ENCODE data around the gene GPR83. TPM values are rescaled to one million over a fixed set of nuclear protein-coding genes. Genes with fewer than 3 reads are reported as not detected.
"Not testable (repeated sequence)": the region's sequence is repeated elsewhere in the genome, so short reads cannot be mapped to it uniquely, and the experiment has no call there.

GPR83 gene
- total and polyA plus RNA-seq, 4 donors, result 0.01 to 0.14 (median 0.07) TPM

- not testable (repeated sequence) for H3K36me3 ChIP-seq (ENCODE audit: control insufficient read depth in 4 of 4, insufficient read depth in 3 of 4, low read depth in 1 of 4, low read length in 3 of 4); H3K4me1 ChIP-seq (ENCODE audit: control insufficient read depth in 4 of 4, insufficient read depth in 4 of 4, low read length in 3 of 4); H3K9ac ChIP-seq (ENCODE audit: low read depth in 1 of 2, low read length in 2 of 2); H3K4me3 ChIP-seq (ENCODE audit: low read depth in 1 of 3, low read length in 3 of 3); H3K27me3 ChIP-seq (ENCODE audit: control insufficient read depth in 4 of 4, insufficient read depth in 4 of 4, low read length in 3 of 4); H3K27ac ChIP-seq (ENCODE audit: low read depth in 1 of 2, low read length in 2 of 2); H3K9me3 ChIP-seq (ENCODE audit: control insufficient read depth in 4 of 4, low read length in 3 of 4); DNase-seq (ENCODE audit: low spot score)
- 76% methylated on average over 8 of the region's 8 CpGs for WGBS
Measured at GRCh38 chr11:94346311-94346710, 54.9 kb downstream of the GPR83 start.

GRCh38 chr11:94343495-94343894 lies 57.7 kb downstream of the GPR83 start:
- 84% methylated on average over 1 of the region's 1 CpG for WGBS
- H3K4me1 ChIP-seq (ENCODE audit: control insufficient read depth in 4 of 4, insufficient read depth in 4 of 4, low read length in 3 of 4), result no peaks in the 10 kb centered on the region
- DNase-seq (ENCODE audit: low spot score), result no peak
- no peak overlapping the region for H3K9ac ChIP-seq (ENCODE audit: low read depth in 1 of 2, low read length in 2 of 2)
- H3K36me3 ChIP-seq (ENCODE audit: control insufficient read depth in 4 of 4, insufficient read depth in 3 of 4, low read depth in 1 of 4, low read length in 3 of 4), result no peaks in the 10 kb centered on the region
- TF ChIP-seq EGR1 (IDR thresholded peaks at IDR 0.05; ENCODE audit: low read depth in 2 of 2) (no peak), JUND (IDR thresholded peaks at IDR 0.05) (no peak), GABPA (IDR thresholded peaks at IDR 0.05 in 1 of 2, conservative IDR thresholded peaks at IDR 0.05 in 1 of 2) (no peak), SP1 (IDR thresholded peaks at IDR 0.05) (no peak), FOXA1 (IDR thresholded peaks at IDR 0.05) (no peak), TAF1 (conservative IDR thresholded peaks at IDR 0.05) (no peak), NR2F2 (IDR thresholded peaks at IDR 0.05) (no peak), YY1 (IDR thresholded peaks at IDR 0.05) (no peak), FOXA2 (IDR thresholded peaks at IDR 0.05) (no peak), ATF3 (IDR thresholded peaks at IDR 0.05) (no peak)
- TF ChIP-seq, protein P1, sequence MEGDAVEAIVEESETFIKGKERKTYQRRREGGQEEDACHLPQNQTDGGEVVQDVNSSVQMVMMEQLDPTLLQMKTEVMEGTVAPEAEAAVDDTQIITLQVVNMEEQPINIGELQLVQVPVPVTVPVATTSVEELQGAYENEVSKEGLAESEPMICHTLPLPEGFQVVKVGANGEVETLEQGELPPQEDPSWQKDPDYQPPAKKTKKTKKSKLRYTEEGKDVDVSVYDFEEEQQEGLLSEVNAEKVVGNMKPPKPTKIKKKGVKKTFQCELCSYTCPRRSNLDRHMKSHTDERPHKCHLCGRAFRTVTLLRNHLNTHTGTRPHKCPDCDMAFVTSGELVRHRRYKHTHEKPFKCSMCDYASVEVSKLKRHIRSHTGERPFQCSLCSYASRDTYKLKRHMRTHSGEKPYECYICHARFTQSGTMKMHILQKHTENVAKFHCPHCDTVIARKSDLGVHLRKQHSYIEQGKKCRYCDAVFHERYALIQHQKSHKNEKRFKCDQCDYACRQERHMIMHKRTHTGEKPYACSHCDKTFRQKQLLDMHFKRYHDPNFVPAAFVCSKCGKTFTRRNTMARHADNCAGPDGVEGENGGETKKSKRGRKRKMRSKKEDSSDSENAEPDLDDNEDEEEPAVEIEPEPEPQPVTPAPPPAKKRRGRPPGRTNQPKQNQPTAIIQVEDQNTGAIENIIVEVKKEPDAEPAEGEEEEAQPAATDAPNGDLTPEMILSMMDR (IDR thresholded peaks at IDR 0.05; ENCODE audit: low read depth, low read length, missing input control), result no peak
- no peaks in the 10 kb centered on the region for H3K27me3 ChIP-seq (ENCODE audit: control insufficient read depth in 4 of 4, insufficient read depth in 4 of 4, low read length in 3 of 4)
- H3K4me3 ChIP-seq (ENCODE audit: low read depth in 1 of 3, low read length in 3 of 3), result no peak overlapping the region
- no peaks in the 10 kb centered on the region for H3K9me3 ChIP-seq (ENCODE audit: control insufficient read depth in 4 of 4, low read length in 3 of 4)
- H3K27ac ChIP-seq (ENCODE audit: low read depth in 1 of 2, low read length in 2 of 2), result no peak overlapping the region

DNA sequence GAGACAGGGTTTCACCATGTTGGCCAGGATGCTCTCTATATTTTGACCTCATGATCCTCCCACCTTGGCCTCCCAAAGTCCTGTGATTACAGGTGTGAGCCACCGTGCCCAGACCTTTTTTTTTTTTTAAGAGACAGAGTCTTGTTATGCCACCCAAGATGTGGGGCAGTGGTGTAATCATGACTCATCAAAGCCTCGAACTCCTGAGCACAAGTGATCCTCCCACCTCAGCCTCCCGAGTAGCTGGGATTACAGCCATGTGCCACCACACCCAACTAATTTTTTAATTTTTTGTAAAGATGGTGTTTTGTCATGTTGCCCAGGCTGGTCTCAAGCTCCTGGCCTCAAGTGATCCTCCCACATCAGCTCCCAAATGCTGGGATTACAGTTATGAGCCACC lies 59.0 kb downstream of the GPR83 start:
- Histone ChIP-seq H3K27ac (ENCODE audit: low read depth in 1 of 2, low read length in 2 of 2) (no peak overlapping the region), H3K36me3 (ENCODE audit: control insufficient read depth in 4 of 4, insufficient read depth in 3 of 4, low read depth in 1 of 4, low read length in 3 of 4) (no peaks in the 10 kb centered on the region), H3K9ac (ENCODE audit: low read depth in 1 of 2, low read length in 2 of 2) (no peak overlapping the region), H3K4me1 (ENCODE audit: control insufficient read depth in 4 of 4, insufficient read depth in 4 of 4, low read length in 3 of 4) (no peaks in the 10 kb centered on the region), H3K27me3 (ENCODE audit: control insufficient read depth in 4 of 4, insufficient read depth in 4 of 4, low read length in 3 of 4) (no peaks in the 10 kb centered on the region), H3K9me3 (ENCODE audit: control insufficient read depth in 4 of 4, low read length in 3 of 4) (no peaks in the 10 kb centered on the region), H3K4me3 (ENCODE audit: low read depth in 1 of 3, low read length in 3 of 3) (no peak overlapping the region)
- TF ChIP-seq HNF4A (conservative IDR thresholded peaks at IDR 0.05) (no peak), EGR1 (IDR thresholded peaks at IDR 0.05; ENCODE audit: low read depth in 2 of 2) (no peak), RAD21 (IDR thresholded peaks at IDR 0.05) (no peak), JUND (IDR thresholded peaks at IDR 0.05) (no peak)
- TF ChIP-seq, protein P2, sequence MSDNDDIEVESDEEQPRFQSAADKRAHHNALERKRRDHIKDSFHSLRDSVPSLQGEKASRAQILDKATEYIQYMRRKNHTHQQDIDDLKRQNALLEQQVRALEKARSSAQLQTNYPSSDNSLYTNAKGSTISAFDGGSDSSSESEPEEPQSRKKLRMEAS (IDR thresholded peaks at IDR 0.05), result no peak
- TF ChIP-seq, protein P3, sequence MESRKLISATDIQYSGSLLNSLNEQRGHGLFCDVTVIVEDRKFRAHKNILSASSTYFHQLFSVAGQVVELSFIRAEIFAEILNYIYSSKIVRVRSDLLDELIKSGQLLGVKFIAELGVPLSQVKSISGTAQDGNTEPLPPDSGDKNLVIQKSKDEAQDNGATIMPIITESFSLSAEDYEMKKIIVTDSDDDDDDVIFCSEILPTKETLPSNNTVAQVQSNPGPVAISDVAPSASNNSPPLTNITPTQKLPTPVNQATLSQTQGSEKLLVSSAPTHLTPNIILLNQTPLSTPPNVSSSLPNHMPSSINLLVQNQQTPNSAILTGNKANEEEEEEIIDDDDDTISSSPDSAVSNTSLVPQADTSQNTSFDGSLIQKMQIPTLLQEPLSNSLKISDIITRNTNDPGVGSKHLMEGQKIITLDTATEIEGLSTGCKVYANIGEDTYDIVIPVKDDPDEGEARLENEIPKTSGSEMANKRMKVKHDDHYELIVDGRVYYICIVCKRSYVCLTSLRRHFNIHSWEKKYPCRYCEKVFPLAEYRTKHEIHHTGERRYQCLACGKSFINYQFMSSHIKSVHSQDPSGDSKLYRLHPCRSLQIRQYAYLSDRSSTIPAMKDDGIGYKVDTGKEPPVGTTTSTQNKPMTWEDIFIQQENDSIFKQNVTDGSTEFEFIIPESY (IDR thresholded peaks at IDR 0.05), result no peak
- 77% methylated on average over 3 of the region's 3 CpGs for WGBS
- no peak for DNase-seq (ENCODE audit: low spot score)
